Measurements from ENCODE around the gene AKT3.
"Not testable (repeated sequence)": the region's sequence is repeated elsewhere in the genome, so short reads cannot be mapped to it uniquely, and the experiment has no call there.

The AKT3 gene

GRCh38 chr1:243837907-243838535, 12.0 kb downstream of the AKT3 start:
- DNase-seq, result no peak

GRCh38 chr1:243834130-243834529, 15.9 kb downstream of the AKT3 start:
- DNase-seq, result no peak

- DNase-seq, result no peak
Measured at GRCh38 chr1:243831463-243831862, 18.6 kb downstream of the AKT3 start.

GRCh38 chr1:243827206-243827605, 22.8 kb downstream of the AKT3 start:
- DNase-seq, result no peak

- DNase-seq, result not testable (repeated sequence)
Measured at GRCh38 chr1:243824907-243825306, 25.1 kb downstream of the AKT3 start.

- DNase-seq, result no peak
Measured at GRCh38 chr1:243821177-243821680, 28.8 kb downstream of the AKT3 start.

GRCh38 chr1:243819438-243819839, 30.6 kb downstream of the AKT3 start:
- no peak for DNase-seq

- no peak for DNase-seq
Measured at GRCh38 chr1:243818978-243819377, 31.1 kb downstream of the AKT3 start.

- DNase-seq, result no peak
Measured at GRCh38 chr1:243814718-243815117, 35.3 kb downstream of the AKT3 start.

- not testable (repeated sequence) for DNase-seq
Measured at GRCh38 chr1:243807346-243807745, 42.7 kb downstream of the AKT3 start.

- DNase-seq, result no peak
Measured at GRCh38 chr1:243806310-243806709, 43.7 kb downstream of the AKT3 start.

GRCh38 chr1:243802736-243803135, 47.3 kb downstream of the AKT3 start:
- DNase-seq, result no peak

GRCh38 chr1:243801378-243801777, 48.7 kb downstream of the AKT3 start:
- DNase-seq, result no peak

- DNase-seq, result no peak
Measured at GRCh38 chr1:243799908-243800307, 50.1 kb downstream of the AKT3 start.

GRCh38 chr1:243798726-243799125, 51.3 kb downstream of the AKT3 start:
- DNase-seq, result no peak

GRCh38 chr1:243796016-243796415, 54.0 kb downstream of the AKT3 start:
- no peak for DNase-seq

GRCh38 chr1:243793298-243793697, 56.7 kb downstream of the AKT3 start:
- DNase-seq, result no peak

GRCh38 chr1:243792891-243793290, 57.2 kb downstream of the AKT3 start:
- DNase-seq, result no peak

- no peak for DNase-seq
Measured at GRCh38 chr1:243792401-243792800, 57.6 kb downstream of the AKT3 start.

- no peak for DNase-seq
Measured at GRCh38 chr1:243791586-243792267, 58.3 kb downstream of the AKT3 start.

GRCh38 chr1:243790404-243790803, 59.6 kb downstream of the AKT3 start:
- DNase-seq, result no peak

GRCh38 chr1:243786531-243786930, 63.5 kb downstream of the AKT3 start:
- DNase-seq, result no peak

GRCh38 chr1:243784506-243784905, 65.5 kb downstream of the AKT3 start:
- DNase-seq, result no peak

GRCh38 chr1:243783714-243784113, 66.3 kb downstream of the AKT3 start:
- DNase-seq, result no peak
